IMR-90 (cell line): ENCODE measurements around the gene FAM13B. TPM values are rescaled to one million over a fixed set of nuclear protein-coding genes. Genes with fewer than 3 reads are reported as not detected.
"Not testable (repeated sequence)": the region's sequence is repeated elsewhere in the genome, so short reads cannot be mapped to it uniquely, and the experiment has no call there.

Experiments
- ATAC-seq: fragments of 200-7000 bp; cut with Tn5 transposase; 2 replicates; pipeline ENCODE4 v1.9.1; 2020; ENCODE audit warnings: low read depth, mild to moderate bottlenecking, moderate library complexity
- BruUV-seq: library from RNA; stranded (reverse); fragments of 400-500 nt; replicated peaks from 2 replicates; lab custom pipeline; 2021; lab: Mats Ljungman, UMichigan
- CTCF ChIA-PET: fragments of 300-600 bp; formaldehyde crosslinking; extraction: SDS; loops from one replicate; lab custom pipeline; 2021; ENCODE audit warnings: antibody characterized with exemption; lab: Yijun Ruan, JAX
- POLR2A ChIA-PET: fragments of 300-600 bp; sonication (Branson Sonifier 250); formaldehyde crosslinking; loops from one replicate; lab custom pipeline; 2022; ENCODE audit warnings: antibody characterized with exemption; ENCODE audit not compliant: unreplicated experiment; lab: Charles Lee
- DNase-seq: peaks from one replicate; pipeline ENCODE4 v3.0.0; 2013
- H2AFZ ChIP-seq: replicated peaks from 2 replicates; pipeline ENCODE3; 2013; ENCODE audit warnings: low read length, mild to moderate bottlenecking; ENCODE audit not compliant: poor library complexity
- H2AK5ac ChIP-seq: 2 replicates; pipeline ENCODE4 v1.6.1; 2013; ENCODE audit warnings: low read depth, low read length, inconsistent platforms
- H2AK9ac ChIP-seq: replicated peaks from 2 replicates; pipeline ENCODE3; 2013; ENCODE audit warnings: mild to moderate bottlenecking, low read depth, low read length, moderate library complexity; ENCODE audit not compliant: poor library complexity
- H2BK120ac ChIP-seq: 2 replicates; pipeline ENCODE4 v1.6.1; 2013; ENCODE audit warnings: low read depth, low read length, inconsistent platforms
- H2BK15ac ChIP-seq: 3 replicates; pipeline ENCODE4 v1.6.1; 2013; ENCODE audit warnings: low read depth, low read length, inconsistent platforms
- H2BK20ac ChIP-seq: 2 replicates; pipeline ENCODE4 v1.6.1; 2013; ENCODE audit warnings: low read depth, mild to moderate bottlenecking, inconsistent platforms, low read length, moderate library complexity
- H2BK5ac ChIP-seq: 2 replicates; pipeline ENCODE4 v1.6.1; 2013; ENCODE audit warnings: mild to moderate bottlenecking, low read depth, low read length, inconsistent platforms; ENCODE audit not compliant: poor library complexity, severe bottlenecking
- H3K14ac ChIP-seq: replicated peaks from 2 replicates; pipeline ENCODE4 v1.6.1; 2013; ENCODE audit warnings: low read depth, low read length, inconsistent platforms
- H3K18ac ChIP-seq: 2 replicates; pipeline ENCODE4 v1.6.1; 2013; ENCODE audit warnings: low read depth, low read length, control low read depth
- H3K23ac ChIP-seq: 2 replicates; pipeline ENCODE4 v1.6.1; 2013; ENCODE audit warnings: low read depth, low read length, inconsistent platforms
- H3K27ac ChIP-seq: 2 replicates; pipeline ENCODE4 v1.5.1; 2013; ENCODE audit warnings: mild to moderate bottlenecking, control low read depth, low read length; ENCODE audit not compliant: insufficient read depth
- H3K27me3 ChIP-seq: 2 replicates; pipeline ENCODE4 v1.6.1; 2013; ENCODE audit warnings: low read length; ENCODE audit not compliant: control insufficient read depth, insufficient read depth
- H3K36me3 ChIP-seq: 2 replicates; pipeline ENCODE4 v1.6.1; 2013; ENCODE audit warnings: low read length, mixed read lengths; ENCODE audit not compliant: control insufficient read depth, insufficient read depth
- H3K4ac ChIP-seq: 2 replicates; pipeline ENCODE4 v1.6.1; 2013; ENCODE audit warnings: low read depth, low read length, inconsistent platforms
- H3K4me1 ChIP-seq: 2 replicates; pipeline ENCODE4 v1.6.1; 2013; ENCODE audit warnings: low read length, mixed read lengths; ENCODE audit not compliant: control insufficient read depth, insufficient read depth
- H3K4me2 ChIP-seq: 2 replicates; pipeline ENCODE4 v1.6.1; 2013; ENCODE audit warnings: low read depth, mild to moderate bottlenecking, control low read depth, low read length, moderate library complexity
- H3K4me3 ChIP-seq: 2 replicates; pipeline ENCODE4 v1.5.1; 2013; ENCODE audit warnings: low read depth, mild to moderate bottlenecking, control low read depth, low read length, moderate library complexity; ENCODE audit not compliant: insufficient read depth
- H3K56ac ChIP-seq: 2 replicates; pipeline ENCODE4 v1.6.1; 2013; ENCODE audit warnings: low read length, inconsistent platforms; ENCODE audit not compliant: insufficient read depth; ENCODE audit errors: extremely low read depth
- H3K79me1 ChIP-seq, 2 experiments: 2 replicates each; pipeline ENCODE4 v1.6.1; 2013; ENCODE audit warnings: low read length in 2 of 2, inconsistent platforms in 1 of 2, low read depth in 1 of 2
- H3K9ac ChIP-seq: 2 replicates; pipeline ENCODE4 v1.6.1; 2013; ENCODE audit warnings: low read depth, low read length, control low read depth
- H3K9me1 ChIP-seq: 2 replicates; pipeline ENCODE4 v1.6.1; 2013; ENCODE audit warnings: low read length, inconsistent platforms; ENCODE audit not compliant: insufficient read depth
- H3K9me3 ChIP-seq: 2 replicates; pipeline ENCODE4 v1.6.1; 2013; ENCODE audit warnings: low read length; ENCODE audit not compliant: control insufficient read depth, insufficient read depth
- H4K20me1 ChIP-seq: 2 replicates; pipeline ENCODE4 v1.6.1; 2013; ENCODE audit warnings: low read length, inconsistent platforms; ENCODE audit not compliant: insufficient read depth
- H4K5ac ChIP-seq: 2 replicates; pipeline ENCODE4 v1.6.1; 2013; ENCODE audit warnings: mild to moderate bottlenecking, low read depth, low read length, control low read depth
- H4K8ac ChIP-seq, 2 experiments: 2 replicates each; pipeline ENCODE4 v1.6.1; 2013; ENCODE audit warnings: low read depth in 2 of 2, low read length in 2 of 2, control low read depth in 1 of 2, inconsistent platforms in 1 of 2
- H4K91ac ChIP-seq: 2 replicates; pipeline ENCODE4 v1.6.1; 2013; ENCODE audit warnings: low read depth, low read length, inconsistent platforms; ENCODE audit not compliant: insufficient read depth
- WGBS, 2 experiments: methylation state at CpG; one replicate each; pipeline versions ENCODE4 v1.1.5 to v1.1.7; 2013; ENCODE audit warnings: missing lambda C conversion rate in 2 of 2; ENCODE audit not compliant: insufficient read length in 1 of 2; ENCODE audit errors: extremely low coverage in 2 of 2; 5-methylcytosine and 5-hydroxymethylcytosine counted together
- dilution Hi-C: fragments of 300-500 bp; cut with HindIII; formaldehyde crosslinking; loops from one replicate; pipeline ENCODE4 v1.14.3; 2018; ENCODE audit warnings: low sequenced_read_pairs; ENCODE audit not compliant: unreplicated experiment
- in situ Hi-C: fragments of 300-500 bp; cut with MboI; formaldehyde crosslinking; loops from 3 replicates; pipeline ENCODE4 v1.14.3; 2019; ENCODE audit warnings: low sequenced_read_pairs, inconsistent platforms, mixed read lengths
- intact Hi-C: fragments of 100-400 bp; cut with micrococcal nuclease; formaldehyde crosslinking; loops from 2 replicates; pipeline ENCODE4 v1.10.0; 2022
- polyA plus RNA-seq, 3 experiments: library from polyadenylated mRNA; depleted of rRNA; stranded (reverse); fragments of >200 nt; gene quantifications; 2 replicates each; pipeline ENCODE4 v1.2.3, GENCODE V29; 2012; ENCODE audit warnings: low replicate concordance in 1 of 3
- total RNA-seq: library from RNA; depleted of rRNA; stranded (reverse); fragments of >200 nt; gene quantifications from 2 replicates; pipeline ENCODE4 v1.2.3, GENCODE V29; 2012

FAM13B gene
- total and polyA plus RNA-seq, 2 of the 4 experiments (the other 2 are of a cell fraction), result 14.6 to 15.1 TPM

GRCh38 chr5:137970384-137970783, 62.5 kb downstream of the FAM13B start:
- ATAC-seq, H3K56ac ChIP-seq, H3K4me3 ChIP-seq, intact Hi-C loops, H3K36me3 ChIP-seq, H3K4ac ChIP-seq, H2BK15ac ChIP-seq, H2BK120ac ChIP-seq, H2AFZ ChIP-seq, H3K4me1 ChIP-seq, H4K8ac ChIP-seq, H3K27ac ChIP-seq, H2AK9ac ChIP-seq, H3K23ac ChIP-seq, H4K20me1 ChIP-seq, H2BK5ac ChIP-seq, H3K14ac ChIP-seq, H3K9ac ChIP-seq, H2BK20ac ChIP-seq, H4K91ac ChIP-seq, H4K5ac ChIP-seq, DNase-seq, H3K4me2 ChIP-seq, H3K9me1 ChIP-seq, H3K27me3 ChIP-seq, dilution Hi-C loops, H3K18ac ChIP-seq, H3K79me1 ChIP-seq, CTCF ChIA-PET, BruUV-seq, H2AK5ac ChIP-seq, POLR2A ChIA-PET, in situ Hi-C loops, H3K9me3 ChIP-seq: not testable (repeated sequence)
- WGBS, 2 experiments, result no CpG with 5 or more reads among the region's 4 CpGs
